GM19463 (cell line): ENCODE data around the gene SMOC2.

ENCODE experiments used
- ATAC-seq: cut with Tn5 transposase; IDR thresholded peaks from one replicate; pipeline ENCODE4 v1.9.1; 2021; ENCODE audit warnings: mild to moderate bottlenecking, moderate library complexity; ENCODE audit not compliant: unreplicated experiment

SMOC2 gene, protein sequence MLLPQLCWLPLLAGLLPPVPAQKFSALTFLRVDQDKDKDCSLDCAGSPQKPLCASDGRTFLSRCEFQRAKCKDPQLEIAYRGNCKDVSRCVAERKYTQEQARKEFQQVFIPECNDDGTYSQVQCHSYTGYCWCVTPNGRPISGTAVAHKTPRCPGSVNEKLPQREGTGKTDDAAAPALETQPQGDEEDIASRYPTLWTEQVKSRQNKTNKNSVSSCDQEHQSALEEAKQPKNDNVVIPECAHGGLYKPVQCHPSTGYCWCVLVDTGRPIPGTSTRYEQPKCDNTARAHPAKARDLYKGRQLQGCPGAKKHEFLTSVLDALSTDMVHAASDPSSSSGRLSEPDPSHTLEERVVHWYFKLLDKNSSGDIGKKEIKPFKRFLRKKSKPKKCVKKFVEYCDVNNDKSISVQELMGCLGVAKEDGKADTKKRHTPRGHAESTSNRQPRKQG

DNA sequence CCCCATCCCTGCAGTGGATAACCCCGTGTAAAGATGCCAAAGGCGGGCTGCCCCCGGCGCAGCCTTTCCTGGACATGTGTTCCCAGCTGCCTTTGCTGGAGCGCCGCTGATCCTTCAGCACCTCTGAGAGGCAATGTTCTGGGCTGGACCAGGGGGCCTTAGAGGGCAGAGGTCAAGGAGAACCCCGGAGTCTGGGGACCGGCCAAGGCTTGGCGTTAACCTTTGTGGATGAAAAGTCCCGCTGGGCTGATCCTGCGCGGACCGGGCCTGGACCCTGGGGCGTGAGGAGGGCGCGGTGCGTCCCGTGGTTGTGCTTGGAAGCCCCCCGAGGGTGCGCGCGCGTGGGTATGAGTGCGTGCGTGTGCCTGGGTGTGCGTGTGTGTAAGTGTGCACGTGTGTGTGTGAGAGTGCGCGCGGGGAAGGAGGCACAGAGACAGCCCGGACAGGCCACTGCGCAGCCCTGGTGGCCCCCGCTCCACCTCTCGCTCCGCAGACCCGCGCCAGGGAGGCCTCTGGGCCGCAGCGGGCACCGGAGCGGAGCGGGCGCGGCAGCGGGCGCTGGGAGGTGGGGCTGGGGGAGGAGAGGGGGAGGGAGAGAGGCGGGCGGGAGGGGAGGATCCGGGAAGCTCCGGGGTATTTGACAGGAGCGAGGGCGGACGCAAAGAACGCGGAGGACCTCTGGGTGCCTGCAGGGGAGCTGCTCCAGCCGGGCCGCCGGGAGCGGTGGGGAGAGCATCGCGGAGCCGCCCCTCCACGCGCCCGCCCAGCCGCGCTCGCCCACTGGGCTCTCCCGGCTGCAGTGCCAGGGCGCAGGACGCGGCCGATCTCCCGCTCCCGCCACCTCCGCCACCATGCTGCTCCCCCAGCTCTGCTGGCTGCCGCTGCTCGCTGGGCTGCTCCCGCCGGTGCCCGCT lies at the start of gene SMOC2:
Gene SMOC2, plus strand, starts transcription at position 665 of the 914 bp plus-strand sequence. Its CDS starts 187 bp downstream, at position 852.
- no peak for ATAC-seq

DNA sequence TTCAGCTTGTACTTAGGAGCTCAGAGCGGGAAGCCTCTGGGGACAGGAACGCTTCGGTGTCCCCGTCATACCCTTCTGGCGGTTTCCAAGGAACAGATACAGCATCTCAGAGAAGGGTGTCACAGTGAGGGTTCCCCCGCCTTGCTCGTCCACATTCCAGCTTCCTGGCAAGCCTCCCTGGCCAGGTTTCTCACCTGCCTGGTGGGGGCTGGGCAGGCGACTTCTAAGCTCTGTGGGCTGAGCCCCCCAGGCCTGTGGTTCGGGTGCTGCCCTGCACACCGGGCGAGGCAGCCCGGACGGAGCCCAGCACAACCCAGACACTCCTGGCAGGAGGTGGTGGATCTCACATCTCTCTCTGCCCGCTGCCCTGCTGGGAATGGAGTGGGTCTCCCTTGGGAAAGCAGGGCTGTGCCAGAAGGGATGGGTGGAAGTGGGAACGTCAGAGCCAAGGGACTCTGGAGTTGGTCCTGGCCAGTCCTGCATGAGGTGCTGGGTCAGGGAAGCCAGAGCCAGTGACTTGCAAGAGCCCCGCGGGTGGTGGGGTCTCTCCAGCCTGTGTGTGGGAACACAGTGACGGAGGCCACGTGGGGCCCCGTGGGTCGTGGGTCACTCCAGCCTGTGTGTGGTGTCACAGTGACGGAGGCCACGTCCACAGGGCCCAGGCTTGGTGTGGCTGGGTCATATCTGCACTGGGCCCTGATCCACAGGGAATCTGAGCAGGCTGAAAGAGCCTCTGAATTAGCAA lies 47.7 kb upstream of the SMOC2 start:
- no peak for ATAC-seq

DNA sequence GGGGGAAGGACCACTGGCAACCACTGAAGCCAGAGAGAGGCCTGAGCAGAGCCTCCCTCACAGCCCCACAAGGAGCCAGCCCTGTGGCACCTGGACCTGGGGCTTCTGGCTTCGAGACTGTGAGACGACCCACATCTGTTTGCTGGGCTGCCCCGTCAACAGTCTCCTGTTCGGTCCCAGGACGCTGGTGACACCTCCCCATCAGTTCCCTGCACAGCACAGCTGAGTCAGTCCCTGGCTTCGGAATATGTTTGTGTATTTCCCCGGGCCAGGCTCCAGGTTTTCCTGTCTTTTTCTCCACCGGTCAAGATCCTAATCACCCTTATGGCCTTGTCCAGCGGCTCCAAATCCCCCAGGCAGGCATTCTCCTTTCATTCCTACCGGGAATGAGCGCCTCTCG lies 46.4 kb upstream of the SMOC2 start:
- no peak for ATAC-seq

DNA sequence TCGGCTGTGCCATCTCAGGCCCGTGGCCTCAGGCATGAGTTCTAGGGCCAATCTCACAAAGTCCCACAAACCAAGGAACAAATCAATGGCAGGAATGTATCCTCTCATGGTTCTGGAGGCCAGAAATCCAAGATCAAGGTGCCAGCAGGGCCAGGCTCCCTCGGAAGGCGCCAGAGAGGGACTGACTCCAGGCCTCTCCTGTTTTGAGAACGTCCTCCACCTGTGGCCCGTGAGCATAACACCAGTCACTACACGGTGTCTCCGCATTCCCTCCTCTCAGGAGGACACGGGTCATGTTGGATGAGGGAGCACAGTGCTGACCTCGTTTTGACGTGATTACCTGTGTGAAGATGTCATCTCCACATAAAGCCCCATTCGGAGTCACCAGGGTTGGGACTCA lies 45.0 kb upstream of the SMOC2 start:
- no peak for ATAC-seq

DNA sequence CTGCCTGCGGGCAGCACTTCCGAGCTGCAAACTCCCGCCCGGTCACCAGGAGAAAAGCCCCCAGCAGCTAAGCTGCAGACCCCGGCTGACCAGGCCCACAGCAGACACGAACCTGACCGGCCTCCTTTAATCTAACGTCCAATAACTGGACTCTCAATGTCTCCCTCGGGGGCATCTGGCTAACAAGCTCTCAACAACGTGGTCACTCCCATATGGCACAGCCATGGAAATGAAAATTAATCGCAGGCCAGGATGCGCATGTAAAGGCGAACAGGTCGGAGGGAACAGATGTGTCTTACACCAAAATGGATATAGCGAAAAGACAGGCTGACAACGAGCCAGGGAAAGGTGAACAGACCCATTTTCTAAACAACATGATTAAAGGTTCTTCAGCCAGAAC lies 44.4 kb upstream of the SMOC2 start:
- ATAC-seq = no peak

DNA sequence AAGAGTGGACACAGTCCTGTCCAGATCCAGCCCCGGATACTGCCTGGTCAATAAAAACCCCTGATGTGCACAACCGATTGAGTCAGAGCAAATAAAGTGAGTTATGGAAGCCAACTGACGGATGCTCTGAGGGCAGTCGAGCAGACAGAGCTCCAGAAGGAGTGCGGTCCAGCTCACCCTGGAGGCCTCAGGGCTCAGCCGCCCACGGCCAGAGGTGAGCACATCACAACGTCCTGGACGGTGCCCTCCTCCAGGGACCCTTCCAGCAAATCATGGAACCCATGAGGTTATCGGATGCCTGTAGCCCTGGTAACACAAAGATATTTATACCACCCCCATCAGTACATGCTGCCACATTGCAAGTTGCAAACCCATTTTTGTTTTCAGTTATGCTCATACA lies 44.0 kb upstream of the SMOC2 start:
- no peak for ATAC-seq

DNA sequence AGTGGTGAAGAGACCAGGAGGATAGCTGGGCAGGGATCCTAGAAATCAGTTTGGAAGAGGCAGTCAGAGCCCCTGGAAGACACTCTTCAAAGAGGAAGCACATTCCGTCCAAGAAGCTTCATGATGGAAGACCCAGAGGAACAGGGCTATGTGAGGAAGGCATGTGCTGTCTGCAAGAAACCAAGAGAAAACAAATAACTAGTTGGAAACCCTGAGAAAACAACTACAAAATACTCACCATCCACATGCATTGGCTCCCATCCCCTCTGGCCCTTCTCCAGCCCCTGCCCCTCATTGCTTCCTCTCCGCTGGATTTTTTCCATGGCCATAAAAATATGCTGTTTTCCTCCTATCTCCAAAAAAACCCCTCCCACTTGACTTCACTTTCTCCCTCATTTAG lies 40.9 kb upstream of the SMOC2 start:
- ATAC-seq = no peak

DNA sequence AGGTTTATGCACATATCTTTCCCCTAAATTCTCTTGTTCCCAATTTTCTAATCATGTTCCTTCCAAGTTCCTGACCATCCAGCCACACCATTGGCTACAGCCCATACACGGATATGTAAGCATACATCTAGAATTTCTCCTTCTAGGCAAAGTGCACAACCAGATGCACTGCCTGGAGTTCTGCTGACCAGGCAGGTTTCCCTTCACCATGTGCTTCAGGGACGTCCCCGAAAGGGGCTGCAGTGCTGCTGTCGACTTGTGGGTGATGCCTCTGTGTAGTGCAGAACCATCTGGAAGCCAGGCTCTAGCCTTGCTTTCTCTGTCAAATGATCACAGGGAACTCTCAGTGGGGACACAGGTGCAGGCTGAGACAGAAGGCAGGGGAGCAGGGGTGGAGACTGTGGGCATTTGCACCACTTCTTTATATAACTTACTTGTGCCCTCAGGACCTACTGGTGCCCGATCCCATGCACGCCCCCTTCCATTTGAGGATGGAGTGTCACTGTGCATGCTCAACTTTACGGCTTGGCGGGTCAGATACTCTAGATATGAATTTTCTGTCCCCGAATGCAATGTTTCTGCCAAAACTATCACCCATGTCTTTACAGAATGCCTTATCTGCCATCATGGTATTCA lies 37.5 kb upstream of the SMOC2 start:
- no peak for ATAC-seq

DNA sequence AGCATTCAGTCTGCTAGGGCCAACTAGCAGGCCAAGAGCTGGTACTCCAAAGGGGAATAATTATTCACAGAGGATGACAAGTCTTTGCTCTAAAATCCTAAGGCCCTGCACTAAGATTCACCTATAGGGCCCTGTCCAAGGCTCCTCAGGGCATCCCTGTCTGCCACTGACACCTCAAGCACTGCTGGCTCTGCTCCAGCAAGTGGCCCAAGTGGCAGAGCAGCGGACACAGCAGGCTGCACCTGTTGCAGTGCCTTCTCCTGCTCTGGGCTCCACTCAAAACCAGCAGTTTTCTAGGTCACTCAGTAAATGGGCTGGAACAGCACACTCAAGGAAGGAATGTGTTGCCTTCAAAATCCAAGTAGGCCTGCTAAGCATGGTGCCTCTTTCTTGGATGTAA lies 36.4 kb upstream of the SMOC2 start:
- ATAC-seq = no peak

DNA sequence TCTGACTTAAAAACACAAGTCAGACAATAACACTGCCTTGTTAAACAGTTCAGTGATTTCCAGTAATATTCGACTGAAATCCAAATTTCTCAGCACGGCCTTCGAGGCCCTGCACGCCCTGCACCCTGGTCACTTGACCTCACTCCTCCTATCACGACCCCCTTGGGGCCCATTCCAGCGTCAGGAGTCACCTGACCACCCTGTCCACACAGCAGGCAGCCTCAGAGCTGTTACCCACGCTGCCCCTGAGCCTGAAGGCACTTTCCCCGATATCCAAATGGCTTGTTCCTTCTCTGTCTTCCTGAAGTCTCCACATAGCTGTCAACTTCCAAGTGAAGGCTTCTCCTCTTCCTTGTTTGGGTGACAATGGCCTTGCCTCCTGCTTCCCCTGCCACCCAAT lies 33.1 kb upstream of the SMOC2 start:
- ATAC-seq = no peak

DNA sequence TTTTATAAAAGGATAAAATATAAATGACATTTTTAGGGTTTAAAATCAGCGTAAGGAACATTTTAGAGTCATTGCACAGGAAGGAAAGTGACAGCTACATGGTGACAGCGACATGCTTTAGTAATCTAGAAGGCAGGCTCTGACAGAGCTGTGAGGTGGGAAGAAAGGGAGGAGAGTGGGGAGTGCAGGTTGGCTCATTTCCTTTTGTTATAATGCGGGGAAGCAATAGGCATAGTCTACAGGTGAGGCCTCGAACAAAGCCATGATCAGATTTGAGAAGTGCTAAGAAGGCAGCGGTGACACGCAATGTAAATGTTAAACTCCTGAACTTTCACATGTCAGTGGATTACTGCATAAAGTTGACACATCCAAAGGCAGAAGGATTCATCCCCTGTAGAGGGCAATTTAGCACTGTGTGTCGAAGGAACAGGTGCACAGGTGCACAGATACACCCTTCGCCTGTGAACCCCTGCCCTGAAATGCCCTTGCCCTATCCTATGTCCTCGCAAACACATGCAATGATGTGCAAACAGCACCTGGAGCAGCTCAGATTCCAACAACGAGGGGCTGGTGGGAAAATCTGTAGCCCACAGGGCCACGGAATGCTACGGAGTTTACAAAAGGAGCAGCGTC lies 32.4 kb upstream of the SMOC2 start:
- no peak for ATAC-seq

DNA sequence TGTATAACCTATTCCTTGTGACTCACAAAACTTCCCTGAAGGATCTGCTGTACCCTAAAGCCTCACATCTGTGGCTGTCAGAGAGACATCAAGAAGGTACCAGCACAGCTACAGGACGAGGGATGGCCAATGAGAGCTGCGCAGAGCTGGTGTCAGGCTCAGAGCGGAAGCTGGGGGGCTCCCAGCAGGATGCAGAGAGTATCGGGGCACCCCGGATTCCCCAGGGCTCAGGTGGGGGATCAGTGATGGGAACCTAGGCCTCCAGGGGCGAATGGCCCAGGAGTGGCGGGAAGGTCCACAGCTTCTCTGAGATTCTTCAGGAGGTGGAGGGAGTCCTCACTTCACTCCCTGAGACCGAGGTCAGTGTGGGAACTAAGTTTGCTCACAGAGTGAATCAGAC lies 30.9 kb upstream of the SMOC2 start:
- no peak for ATAC-seq

DNA sequence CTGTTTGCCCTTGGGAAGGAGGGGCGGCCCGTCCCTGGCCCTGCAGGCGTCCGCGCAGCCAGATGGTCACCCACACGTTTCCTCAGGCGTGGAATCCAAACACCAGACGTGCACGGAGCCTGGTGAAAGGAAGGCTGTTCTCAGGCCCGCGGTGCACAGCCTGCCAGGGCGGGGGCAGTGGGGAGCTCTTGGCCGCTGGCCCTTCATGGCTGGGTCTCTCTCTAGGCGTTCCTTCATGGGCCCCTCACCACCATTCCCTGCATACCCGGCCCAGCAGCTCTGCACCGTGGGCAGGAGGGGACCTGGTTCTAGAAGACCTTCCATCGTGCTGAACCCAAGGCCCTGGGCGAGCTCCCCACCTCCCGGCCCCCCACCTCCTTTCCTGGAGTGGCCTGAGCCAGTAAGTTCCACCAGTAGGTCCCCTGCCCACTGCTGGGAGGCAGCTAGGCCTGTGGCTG lies 30.4 kb upstream of the SMOC2 start:
- ATAC-seq = no peak

DNA sequence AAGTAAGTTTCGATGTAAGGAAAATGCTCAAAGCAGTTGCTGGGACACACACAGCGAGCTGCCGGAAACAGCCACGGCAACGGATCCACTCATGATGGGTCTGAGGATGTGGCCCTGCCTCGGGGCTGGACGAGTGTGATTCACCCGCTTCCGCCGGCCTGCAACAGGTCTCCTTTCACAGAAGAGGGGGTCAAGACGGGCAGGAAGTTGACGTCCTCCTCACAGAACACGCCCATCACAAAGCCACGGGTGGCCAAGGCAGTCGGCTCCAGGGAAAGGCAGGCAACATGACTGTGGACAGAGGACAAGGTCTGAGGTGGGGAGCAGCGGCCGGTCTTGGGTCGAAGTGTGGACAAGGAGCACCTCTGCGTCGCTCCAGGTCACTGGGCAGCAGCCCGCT lies 29.9 kb upstream of the SMOC2 start:
- ATAC-seq = no peak

DNA sequence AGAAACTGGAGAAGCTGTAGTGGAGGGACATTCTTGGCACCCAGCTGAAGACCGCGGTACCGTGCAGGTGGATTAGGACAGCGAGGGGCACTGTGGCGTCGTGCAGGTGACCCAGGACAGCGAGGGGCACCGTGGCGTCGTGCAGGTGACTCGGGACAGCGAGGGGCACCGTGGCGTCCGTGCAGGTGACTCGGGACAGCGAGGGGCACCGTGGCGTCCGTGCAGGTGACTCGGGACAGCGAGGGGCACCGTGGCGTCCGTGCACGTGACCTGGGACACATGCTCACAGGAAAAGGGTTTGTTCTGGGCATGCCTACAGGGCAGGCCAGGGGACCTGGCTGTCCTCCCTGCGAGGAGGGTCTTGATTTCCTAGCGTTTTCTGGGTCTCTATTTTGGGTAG lies 29.2 kb upstream of the SMOC2 start:
- no peak for ATAC-seq

DNA sequence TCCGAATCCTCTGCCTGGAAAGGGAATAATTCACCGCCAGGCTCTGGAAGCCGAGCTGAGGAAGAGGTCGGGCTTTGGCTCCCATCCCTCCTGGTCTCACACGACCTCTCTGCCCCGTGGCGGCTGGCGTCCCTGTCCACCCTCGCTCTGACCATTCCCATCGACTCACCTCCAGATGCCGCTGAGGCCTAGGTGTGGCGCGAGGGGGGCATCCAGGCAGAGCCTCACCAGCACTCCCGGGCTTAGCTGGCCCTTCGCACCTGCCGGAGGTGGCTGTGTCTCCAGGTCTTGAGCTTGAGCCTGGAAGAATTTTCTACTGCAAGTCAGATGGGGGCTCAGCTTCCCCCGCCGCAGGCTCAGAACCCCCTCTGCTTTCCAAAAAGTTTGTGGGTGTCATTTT lies 28.5 kb upstream of the SMOC2 start:
- ATAC-seq = no peak

DNA sequence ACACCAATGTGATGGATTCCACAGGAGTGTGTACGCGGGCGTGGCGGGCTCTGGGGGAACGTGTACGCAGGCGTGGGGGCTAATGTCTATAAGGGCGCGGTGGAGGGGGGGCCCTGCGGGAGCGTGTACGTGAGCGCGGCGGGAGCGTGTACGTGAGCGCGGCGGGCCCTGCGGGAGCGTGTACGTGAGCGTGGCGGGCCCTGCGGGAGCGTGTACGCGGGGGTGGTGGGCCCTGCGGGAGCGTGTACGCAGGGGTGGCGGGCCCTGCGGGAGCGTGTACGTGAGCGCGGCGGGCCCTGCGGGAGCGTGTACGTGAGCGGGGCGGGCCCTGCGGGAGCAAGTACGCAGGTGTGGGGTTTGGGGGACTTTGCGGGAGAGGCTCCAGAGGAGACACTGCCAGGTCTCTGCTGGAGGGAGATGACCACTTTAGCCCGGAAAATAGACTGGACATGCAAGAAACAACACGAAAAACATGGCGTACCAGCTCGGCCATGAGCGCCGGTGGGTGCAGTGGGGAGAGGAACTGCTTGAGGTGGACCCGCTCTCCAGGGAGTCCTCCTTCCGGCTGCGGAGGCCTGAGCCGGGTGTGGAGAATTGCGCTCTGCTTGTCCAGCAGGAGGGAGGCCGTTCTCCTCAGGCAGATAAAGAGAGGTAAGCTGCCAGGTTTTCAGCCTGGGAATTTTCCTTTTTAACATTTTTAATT lies 27.8 kb upstream of the SMOC2 start:
- no peak for ATAC-seq

DNA sequence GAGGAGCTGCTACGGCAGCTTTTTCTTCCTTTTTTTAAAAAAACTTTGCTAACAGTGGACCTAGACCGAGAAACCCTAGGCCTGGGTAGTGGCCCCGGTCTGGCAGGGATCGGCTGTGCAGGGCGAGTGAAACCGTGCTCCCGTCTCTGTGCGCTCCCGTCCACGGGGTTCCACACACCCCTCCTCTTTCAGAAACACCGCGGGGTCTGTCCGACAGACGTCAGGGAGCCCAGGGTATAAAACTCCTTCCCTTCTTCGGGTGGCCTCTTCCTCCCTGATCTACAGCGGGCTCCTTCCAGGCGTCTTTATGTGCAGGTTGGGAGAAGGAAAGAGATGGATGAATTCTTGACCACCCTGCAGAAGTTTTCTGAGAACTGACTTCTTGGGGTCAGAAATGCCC lies 27.1 kb upstream of the SMOC2 start:
- no peak for ATAC-seq

DNA sequence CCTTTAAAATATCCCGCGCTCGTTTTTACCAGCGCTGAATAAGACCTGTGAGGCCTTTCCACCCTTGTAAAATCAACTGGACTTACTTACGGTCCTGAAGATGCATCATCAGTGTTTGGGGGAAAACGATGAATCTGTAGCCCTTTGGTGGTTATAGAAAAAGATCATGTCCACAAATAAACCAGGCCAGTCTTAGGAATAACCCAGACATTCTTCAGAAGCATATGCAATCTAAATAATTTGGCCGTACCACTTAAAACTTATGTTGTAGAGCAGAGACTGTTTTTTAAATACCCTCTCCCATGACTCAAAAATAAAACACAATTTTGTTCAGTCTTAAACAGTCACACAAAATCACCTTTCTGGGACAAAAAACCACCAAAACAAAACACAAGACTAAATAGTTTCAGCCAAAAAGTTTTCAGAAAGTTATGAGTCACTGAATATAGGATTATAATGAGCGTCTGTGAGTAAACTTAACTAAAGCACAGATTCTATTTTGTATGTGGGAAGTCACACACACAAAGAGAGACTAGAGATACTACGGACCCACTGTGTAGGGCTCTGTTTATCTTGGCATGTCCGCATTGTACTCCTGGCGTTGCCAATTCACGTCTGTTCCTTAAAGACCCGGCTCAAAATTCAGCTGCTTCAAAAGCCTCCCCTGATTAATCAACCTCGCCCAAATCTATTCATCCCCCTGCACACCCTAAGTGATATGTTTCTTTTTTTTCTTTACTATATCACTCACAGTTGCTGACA lies 26.5 kb upstream of the SMOC2 start:
- no peak for ATAC-seq
